HG03460 (cell line): ENCODE results near the gene FOXS1.

Source experiments
- ATAC-seq: cut with Tn5 transposase; IDR thresholded peaks from one replicate; pipeline ENCODE4 v1.9.1; 2021; ENCODE audit not compliant: unreplicated experiment

Gene FOXS1

DNA sequence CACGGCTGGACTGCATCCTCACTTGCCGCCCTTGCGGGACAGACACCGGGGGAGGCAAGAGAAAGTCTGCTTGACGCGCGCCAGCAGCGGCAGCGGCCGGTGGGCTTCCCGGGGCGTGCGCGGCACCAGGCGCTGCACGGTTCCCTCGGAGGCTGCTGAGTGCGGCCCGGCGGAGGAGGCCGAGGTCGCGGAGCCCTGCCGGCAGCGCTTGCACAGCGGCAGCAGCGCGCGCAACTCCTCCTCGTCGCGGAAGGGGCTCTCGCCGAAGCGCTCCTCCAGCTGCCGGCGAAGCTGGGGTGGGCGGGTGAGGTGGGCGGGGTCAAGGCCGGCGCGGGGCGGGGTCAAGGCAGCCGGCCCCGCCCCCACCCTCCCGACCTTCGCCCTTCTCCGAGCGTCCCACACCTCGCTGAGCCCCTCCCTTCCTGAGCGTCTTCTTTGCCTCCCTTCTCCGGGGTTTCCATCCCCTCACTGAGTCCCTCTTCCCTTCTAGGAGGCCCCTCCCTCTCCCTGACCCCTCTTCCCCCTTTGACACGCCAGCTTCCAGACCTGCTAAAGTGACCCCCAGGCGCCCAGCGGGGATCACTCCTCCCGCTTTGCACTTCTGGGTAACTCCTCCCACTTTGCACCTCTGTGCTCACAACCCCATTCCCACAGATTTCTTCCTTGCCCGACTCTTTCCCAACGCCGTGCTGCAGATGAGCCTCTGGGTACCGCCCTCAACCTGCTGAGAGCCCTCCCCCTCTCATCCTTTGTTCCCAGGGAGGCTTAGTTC, 16.2 kb upstream of the FOXS1 start:
- ATAC-seq: peak; percentile 44

DNA sequence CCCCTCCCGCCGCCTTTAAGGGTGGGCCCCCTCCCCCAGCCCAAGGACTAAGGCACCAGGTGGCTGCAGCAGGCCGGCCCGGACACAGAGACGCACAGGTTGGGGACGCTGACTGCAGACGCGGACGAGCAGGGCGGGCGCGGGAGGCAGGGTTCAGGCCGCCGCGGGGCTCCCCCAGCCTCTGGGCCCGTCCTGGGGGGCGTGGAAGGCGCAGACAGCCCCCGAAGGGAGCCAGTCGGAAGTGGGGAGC, 15.7 kb upstream of the FOXS1 start:
- ATAC-seq: no peak

DNA sequence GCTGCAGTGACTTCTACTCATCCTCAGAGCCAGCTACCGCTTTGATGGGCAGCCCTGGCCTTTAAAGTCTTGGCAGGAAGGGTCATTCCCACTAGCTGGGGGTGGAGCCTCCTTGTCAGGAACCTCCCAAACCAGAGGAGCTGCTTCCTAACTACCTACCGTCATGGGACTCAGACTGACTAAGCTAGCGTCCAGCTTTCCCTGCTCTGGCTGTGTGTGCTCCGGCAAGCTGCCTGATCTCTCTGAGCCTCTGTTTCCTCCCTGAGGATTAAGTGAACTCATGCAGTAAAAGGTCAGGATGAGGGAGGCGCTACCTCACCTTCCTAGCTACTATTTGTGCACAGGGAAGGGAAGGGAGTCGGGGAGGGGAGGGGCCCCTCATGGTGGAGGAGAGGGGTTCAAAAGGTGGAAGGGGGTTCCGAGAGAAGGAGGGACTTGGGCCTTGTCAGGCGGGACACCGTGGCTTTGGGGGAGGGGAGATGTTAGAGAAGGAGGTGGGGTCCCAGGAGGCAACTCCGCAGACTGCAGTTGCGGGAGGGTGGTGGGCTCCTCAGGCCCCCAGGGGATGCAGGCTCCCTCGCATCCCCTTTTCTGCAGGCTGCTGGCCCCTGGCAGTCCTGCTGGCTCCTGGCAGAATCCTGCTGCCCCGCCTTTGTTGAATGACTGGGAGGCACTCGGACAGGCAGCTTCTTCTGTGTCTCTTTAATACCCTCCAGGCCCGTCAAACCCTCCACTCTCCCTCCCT, 15.2 kb upstream of the FOXS1 start:
- ATAC-seq: no peak

DNA sequence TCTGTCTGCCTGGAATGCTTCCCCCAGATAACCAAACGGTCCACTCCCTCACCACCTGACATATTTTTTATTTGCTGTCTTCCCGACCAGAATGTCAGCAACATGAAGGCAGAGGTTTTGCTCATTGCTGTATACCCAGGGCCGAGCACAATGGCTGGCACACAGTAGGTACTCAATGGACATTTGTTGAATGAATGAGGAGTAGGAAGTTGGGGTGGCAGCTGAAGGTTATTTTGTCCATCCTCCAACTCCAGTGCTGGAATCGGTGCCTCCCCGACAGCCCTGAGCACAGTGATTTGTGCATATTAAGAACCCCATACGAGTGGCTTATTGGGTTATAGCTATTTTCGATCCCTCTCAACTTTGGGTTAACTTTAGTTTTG, 14.6 kb upstream of the FOXS1 start:
- ATAC-seq: no peak

DNA sequence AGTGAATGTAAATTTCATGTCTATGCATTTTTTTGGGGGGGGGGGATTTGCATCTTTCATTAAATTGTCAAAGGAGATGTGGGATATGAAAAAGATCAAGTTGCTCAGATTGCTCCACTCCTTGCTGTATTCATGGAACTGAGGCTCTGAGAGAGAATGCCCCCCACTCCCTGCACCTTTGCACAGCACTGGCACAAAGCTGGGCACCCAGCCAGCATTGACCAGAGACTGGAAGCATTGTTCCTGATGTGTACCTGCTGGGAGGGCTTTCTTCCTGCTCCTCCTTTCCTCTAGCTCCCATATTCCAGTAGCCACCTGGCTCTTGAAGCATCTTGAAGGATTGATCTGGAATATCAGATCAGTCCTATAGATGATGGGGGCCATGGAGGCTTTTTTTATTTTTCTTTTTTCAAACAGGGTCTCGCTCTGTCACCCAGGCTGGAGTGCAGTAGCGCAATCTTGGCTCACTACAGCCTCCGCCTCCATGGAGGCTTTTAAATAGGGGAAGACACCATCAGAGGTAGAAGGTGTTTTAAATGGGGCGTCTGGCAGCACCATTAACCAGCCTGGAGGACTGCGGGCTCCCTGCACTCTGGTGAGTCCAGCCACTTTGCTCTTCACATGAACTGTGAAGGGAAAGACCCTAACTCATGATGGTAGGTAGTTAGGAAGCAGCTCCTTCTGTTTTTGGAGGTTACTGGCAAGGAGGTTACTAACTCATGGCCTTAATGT, 14.0 kb upstream of the FOXS1 start:
- ATAC-seq: no peak

DNA sequence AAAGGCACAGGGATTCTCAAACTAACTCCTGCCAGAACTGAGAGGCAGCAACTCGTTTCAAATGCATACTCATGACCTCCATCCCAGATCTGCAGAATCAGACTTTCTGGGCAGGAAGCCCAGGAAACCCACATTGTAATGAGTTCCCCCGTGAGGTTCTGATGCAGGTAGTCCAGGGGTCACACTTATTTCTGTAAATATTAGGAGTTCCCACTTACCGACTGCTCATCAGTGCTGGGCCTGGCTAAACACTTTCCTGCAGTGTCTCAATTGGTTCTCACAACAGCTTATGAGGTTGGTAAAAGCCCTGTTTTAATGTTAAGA, 13.3 kb upstream of the FOXS1 start:
- no peak for ATAC-seq

DNA sequence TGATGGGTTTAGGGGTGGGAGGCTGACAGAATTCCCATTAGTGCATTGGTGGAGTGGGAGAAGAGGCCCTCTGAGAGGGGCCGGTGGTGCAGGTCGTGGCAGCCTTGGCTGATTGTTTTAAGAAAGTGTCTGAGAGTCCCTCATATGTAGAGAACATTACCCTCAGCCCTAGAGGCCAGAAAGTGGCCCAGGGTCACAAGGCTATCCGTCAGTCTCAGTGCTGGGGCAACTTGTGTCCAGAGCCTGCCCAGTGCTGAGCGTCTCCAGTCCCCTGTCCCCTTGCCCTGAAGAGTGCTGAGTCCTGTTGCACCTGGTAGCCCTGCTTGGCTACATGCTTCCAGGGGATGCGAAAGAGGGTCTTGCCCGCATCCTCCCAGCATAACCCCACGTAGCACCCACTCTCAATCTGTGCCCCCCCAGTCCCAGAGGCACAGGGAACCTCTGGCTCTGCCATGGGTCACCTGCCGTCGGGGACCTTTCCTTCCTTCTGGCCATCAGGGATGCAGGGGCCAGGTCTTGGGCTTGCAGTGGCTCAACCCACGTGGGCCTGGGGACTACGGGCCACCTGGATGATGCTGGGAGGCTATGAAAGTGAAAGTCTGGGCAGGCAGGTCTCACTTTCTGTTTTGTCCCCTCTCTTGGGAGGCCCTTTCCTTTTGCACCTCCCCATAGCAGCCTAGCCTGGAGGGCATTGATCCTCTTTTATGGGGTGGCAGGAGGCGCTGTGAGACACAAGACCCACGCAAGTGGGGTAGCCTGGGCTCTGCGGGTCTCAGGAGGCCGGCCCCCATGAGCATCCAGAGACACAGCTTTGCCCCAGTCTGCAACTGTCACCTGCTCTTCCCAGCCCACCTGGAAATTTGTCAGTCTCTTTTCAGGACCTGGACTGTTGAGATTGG, 12.7 kb upstream of the FOXS1 start:
- ATAC-seq: peak; percentile 50

DNA sequence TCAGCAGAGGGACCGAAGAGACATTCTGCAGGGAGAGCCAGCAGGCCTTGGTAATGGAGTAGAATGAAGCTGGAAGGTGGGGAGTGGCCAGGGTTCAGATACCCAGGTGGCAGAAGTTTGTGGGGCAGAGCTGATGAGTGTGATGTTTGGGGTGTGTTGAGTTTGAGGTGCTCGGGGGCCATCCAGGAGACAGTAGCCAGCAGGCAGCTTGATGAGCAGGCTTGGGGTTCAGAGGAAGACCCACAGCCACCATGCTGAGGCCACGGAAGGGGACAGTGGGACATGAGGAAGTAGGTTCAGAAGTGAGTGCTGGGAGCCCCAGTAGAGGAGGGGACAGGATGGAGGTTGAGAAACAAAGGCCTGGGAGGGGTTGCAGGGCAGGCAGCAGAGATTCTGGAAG, 11.1 kb upstream of the FOXS1 start:
- no peak for ATAC-seq

DNA sequence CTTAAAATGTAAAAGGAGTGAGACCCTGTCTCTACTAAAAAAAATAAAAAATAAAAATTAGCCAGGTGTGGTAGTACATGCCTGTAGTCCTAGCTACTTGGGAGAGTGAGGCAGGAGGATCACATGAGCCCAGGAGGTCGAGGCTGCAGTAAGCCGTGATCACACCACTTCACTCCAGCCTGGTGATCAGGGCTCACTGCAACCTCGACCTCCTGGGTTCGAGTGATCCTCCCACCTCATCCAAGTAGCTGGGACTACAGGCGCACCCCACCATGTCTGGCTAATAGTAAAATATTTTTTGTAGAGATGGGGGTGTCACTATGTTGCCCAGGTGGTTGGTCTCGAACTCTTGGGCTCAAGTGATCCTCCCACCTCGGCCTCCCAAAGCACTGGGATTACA, 8.1 kb upstream of the FOXS1 start:
- no peak for ATAC-seq

DNA sequence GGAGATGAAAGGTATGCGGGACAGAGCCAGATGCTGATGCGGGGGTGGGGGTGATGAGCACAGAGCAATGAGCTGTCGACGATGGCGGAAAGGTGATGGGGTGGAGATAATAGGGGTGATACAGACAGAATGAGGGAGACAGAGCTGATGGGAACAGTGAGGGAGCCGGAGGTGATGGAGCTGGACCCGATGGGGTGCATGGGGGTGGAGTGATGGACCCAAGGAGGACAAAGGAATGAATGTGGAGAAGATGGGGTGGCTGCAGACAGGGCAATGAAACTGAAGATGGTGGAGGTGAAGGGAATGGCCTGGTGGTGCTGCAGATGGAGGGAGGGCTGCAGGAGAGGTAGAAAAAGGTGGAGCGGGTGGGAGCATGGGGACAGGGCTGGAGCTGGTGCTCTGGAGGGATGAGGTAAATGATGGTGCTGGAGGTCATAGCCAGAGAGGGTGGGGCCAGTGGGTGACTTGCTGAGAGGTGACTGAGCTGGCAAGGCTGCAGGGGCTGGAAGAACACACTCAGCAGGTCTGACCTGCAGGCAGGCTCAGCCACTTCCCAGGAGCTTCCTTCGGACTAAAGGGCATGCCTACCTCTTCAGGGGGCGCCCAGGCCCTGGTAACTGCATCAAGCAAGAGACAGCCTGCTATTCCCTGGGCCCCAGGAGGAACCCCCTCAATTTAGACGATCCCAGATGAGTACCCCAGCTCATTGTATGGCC, 6.0 kb upstream of the FOXS1 start:
- ATAC-seq: no peak

DNA sequence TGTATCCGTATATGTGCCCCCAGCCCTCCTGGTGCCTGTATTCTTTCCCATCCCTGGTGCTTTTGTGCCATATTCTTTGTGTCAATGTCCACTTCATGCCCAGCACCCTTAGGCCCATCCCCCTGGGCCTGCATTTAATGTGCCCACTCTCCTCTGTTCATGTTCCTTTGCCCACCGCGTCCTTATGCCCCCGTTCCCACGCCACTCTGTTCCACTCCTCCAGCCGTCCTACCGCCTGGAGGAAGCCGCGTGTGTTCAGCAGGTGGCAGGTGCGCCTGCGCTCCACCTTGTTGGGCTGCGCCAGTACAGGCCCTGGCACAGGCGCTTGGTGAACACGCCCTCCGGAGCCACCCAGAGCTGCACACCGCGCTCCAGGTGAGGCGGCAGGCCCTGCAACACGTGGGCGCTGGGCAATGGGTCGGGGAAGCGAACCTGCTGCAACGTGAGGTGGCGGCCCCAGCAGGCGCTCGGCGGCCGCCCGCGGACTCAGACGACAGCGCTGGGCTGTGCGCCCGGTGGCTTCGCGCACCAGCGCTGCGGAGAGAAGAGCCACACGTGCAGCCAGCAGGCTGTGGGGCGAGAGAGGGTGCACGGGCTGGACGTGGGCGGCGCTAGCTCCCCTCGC, 4.0 kb upstream of the FOXS1 start:
- no peak for ATAC-seq

DNA sequence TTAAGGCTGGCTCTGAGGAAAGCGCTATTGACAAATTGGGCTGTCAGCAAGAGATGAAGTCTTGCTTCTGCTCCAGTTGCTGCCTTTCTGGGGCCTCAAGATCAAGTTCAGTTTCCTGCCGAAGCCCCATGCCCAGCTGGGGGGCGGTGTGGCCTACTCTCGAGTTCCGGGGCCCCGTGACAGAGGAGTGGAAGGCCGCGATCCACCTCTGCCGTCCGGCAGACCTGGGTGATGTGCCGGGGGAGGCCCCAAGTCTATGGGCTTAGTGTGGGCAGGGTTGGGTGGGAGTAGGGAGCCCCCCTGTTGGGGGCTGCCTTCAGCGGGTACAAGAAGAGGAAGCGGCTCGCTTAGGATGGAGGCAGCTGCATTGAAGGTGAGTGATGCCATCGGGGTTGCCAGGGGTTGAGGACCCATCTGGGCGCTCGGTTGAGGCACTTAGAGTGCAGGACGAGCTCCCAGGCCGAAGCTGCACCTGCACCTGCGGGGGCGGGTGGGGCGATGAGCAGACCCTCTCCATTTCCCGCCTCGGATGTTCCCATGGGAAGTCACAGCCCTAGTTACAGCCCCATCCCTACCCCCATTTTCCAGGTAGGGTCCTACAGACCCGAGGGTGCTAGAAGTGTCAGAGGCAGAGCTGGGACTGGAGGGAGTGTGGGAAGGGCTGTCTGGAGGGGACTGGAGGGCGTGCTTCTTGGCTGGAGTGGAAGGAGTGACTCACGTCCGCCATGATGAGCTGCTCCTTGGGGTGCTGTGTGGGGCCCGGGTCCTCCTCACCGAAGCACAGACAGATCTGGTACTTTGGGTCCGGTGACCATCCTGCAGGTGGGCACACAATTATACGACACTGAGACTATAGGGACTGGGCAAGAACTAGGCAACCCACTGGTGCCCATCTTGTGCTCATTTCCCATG, 2.9 kb upstream of the FOXS1 start:
- ATAC-seq: no peak

DNA sequence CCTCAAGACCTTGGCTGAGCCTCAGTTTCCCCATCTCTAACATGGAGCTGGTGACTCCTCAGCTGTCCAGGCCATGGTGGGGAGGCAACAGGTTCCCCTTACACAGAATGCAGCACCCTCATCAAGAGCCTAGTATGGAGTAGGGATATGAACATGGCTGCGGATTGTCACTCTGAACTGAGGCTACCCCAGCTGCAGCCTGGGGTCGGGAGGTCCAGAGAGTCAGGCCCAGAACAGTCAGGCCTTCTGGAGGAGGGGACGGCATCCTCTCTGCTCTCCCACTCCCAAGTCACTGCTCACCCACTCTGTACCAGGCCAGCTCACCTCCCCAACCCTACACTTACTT, 1.4 kb upstream of the FOXS1 start:
- no peak for ATAC-seq

DNA sequence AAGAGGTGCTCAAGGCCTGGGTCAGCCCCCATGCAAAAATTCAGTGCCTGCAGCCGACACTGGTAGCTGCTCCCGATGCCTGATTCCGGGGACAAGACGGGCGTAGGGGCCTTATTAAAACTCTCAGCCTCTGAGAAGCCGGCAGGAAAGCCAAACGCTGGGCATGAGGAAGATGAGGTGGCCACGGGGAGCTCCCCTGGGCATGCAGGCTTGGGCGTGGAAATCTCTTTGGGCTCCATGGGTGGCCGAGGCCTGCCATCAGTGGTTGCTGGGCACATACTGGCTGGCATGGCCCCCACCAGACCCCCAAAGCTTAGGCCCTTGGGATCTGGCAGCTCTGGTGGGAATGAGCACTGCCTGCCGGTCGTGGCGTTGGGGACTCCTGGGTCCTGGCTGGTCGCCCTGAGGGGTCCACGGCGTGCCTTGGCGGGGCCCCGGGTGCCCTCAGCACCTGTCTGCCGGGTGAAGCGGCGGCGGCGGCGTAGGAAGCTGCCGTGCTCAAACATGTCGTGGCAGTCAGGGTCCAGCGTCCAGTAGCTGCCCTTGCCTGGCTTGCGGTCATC, 586 bp downstream of the FOXS1 start:
- ATAC-seq: no peak

DNA sequence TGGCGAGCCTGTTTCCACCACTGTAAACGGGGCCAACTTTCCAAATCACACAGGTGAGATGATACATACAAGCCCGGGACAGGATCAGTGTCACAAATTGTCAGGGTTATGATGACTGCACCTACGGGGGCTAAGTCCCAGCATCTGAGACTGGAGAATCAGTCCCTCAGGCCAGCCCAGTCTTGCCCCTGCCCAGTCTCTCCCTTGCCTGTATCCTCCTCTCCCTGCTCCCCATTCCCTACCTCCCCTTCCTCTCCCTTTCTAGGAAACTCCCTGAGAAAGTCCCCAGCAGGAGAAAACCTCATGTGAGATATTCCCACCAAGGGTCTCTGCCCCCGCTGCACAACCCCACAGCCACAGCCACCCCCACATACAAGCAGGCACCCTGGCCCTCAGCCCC, 1.5 kb downstream of the FOXS1 start:
- ATAC-seq: no peak

DNA sequence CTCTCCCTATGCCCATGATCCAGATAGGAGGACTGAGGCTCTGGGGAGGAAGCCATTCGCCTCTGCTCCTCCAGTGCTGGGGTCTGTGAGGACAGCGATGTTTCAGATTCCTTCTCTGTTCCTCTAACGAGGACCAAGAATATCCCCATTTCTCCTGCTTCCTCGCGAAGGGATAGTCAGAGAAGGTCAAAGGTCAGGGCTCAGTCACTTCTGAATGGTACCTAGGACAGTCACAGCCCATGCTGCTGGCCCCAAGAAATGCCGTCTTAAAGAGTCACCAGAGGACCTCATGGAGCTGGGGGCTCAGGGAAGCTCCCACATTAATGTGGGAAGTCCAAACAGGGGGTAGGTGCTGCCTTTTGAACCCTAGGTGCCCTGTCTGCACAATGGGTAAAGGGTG, 2.1 kb downstream of the FOXS1 start:
- ATAC-seq: no peak

DNA sequence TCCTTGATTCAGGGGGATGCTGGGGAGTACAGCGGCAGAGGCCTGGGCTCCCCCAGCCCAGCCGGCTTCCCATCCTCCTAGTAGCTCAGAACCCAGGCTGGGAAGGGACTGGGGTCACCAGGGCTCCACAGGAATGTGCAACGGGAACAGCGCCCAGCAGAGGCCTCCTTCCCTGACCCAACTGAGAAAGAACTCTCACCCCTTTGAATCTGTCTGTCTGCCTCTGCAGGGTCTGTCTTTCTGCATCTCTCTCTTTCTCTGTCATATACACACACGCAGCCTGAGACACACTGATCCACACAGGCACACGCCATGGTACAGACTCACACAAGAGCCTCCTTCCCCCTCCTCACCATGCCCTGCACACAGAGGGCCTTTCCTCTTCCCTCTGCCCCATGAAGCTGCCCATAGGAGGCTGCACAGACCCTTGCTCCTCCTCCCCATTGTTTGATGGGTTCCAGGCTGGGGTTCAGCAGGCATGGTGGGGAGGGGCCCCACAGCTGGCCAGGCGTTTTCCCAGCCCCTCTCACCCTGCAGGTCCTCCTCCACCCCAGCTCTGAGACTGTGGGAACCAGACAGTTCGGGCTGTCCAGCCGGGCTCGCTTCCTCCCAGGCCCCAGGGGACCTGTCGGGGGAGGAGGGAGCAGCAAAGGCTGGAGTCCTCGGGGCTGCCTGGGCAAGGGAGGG, 2.8 kb downstream of the FOXS1 start:
- no peak for ATAC-seq

DNA sequence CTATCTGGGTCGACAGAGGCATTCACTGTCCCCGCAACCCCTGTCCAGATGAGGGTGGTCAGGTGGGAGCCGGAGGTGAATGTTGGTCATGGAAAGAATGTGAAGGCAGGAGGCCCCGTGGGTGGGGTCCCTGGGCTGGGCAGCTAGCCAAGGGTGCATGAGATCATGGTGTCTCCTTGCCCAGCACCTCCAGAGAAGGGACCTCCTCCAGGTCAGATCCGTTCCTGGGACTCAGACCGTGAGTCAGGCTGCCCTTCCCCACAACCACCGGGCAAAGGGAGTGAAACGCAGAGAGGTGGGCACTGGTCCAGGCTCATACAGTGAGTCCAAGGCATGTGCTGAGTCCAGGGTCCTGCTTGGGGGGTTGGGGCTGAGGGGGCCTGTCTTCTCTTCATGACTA, 3.5 kb downstream of the FOXS1 start:
- ATAC-seq: no peak
